ENCODE measurements around the gene UNC13C.

DNA sequence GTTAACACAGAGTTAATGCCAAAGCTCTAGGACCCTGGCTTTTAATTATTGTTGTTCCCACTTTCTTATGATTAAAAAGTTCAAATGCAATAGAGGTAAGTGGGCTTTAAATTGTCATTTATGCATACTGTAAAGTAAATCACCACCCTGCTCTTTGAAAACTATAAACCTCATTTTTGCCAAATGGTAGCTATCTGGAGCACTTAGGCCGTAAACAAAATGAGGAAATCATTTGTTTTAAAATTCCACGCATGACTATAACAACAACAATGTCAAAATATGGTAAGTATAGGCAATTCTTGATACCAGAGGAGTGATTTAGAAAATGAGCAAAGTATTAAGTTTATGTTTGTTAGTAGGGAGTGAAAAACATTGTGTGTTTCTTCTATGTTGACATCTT, 1.8 kb downstream of the UNC13C start:
- no peak for TF ChIP-seq CTCF (IDR thresholded peaks at IDR 0.05)
- TF ChIP-seq, protein P1, sequence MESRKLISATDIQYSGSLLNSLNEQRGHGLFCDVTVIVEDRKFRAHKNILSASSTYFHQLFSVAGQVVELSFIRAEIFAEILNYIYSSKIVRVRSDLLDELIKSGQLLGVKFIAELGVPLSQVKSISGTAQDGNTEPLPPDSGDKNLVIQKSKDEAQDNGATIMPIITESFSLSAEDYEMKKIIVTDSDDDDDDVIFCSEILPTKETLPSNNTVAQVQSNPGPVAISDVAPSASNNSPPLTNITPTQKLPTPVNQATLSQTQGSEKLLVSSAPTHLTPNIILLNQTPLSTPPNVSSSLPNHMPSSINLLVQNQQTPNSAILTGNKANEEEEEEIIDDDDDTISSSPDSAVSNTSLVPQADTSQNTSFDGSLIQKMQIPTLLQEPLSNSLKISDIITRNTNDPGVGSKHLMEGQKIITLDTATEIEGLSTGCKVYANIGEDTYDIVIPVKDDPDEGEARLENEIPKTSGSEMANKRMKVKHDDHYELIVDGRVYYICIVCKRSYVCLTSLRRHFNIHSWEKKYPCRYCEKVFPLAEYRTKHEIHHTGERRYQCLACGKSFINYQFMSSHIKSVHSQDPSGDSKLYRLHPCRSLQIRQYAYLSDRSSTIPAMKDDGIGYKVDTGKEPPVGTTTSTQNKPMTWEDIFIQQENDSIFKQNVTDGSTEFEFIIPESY (IDR thresholded peaks at IDR 0.05; ENCODE audit: borderline replicate concordance, low read depth): no peak
- no peak for TF ChIP-seq TAF1 (IDR thresholded peaks at IDR 0.05; ENCODE audit: borderline replicate concordance, low read depth, low read length)
- no peak for TF ChIP-seq FOXJ3 (CRISPR knock-in tag; IDR thresholded peaks at IDR 0.05)
- no peak for TF ChIP-seq SIN3A (IDR thresholded peaks at IDR 0.05; ENCODE audit: borderline replicate concordance, low read depth, low read length)
- no peak for TF ChIP-seq SMC3 (IDR thresholded peaks at IDR 0.05; ENCODE audit: low read depth, low read length)
- TF ChIP-seq EP300 (IDR thresholded peaks at IDR 0.05; ENCODE audit: borderline replicate concordance in 1 of 2, low read depth in 1 of 2, low read length in 1 of 2): no peak
- no peak for TF ChIP-seq NFIC (IDR thresholded peaks at IDR 0.05; ENCODE audit: borderline replicate concordance)
- no peak for TF ChIP-seq RFX5 (IDR thresholded peaks at IDR 0.05; ENCODE audit: low read length)
- no peak for TF ChIP-seq FOXM1 (IDR thresholded peaks at IDR 0.05; ENCODE audit: low read depth)
- no peak for TF ChIP-seq RAD21 (IDR thresholded peaks at IDR 0.05; ENCODE audit: low read length)
- TF ChIP-seq JUND (IDR thresholded peaks at IDR 0.05): no peak
- TF ChIP-seq TCF12 (IDR thresholded peaks at IDR 0.05): no peak
